ENCODE measurements around the gene SSUH2. TPM values are rescaled to one million over a fixed set of nuclear protein-coding genes. Genes with fewer than 3 reads are reported as not detected.
A peak's percentile ranks its signal among the peaks of the same experiment; 100 is the strongest.

SSUH2 gene
- total and polyA plus RNA-seq, 2 of the 13 experiments (the other 11 are each of a cell fraction or from before 2014, with no cell fraction given), result 38.1 to 136 TPM

GRCh38 chr3:8650583-8651416, 6.2 kb upstream of the SSUH2 start:
- H3K9ac ChIP-seq (ENCODE audit: insufficient read depth, low read depth, low read length), result peak overlapping the region; percentile 77
- DNase-seq (ENCODE audit: low spot score) (peak; percentile 69), ATAC-seq (no peak), FAIRE-seq (no peak)
- ChIA-PET POLR2A (interaction anchor here (0.8 to 3.9 kb wide), 6 partner anchors 7 to 314 kb away, joined by 3 to 20 read pairs (median 4); partner anchors contain the start of gene LMCD1), CTCF (ENCODE audit: low intra/inter-chr PET ratio, low total read pairs) (interaction anchor here (0.8 kb wide), 1 partner anchor 207 kb away, joined by 3 read pairs; no protein-coding TSS in a partner anchor)
- no peaks in the 10 kb centered on the region for H3K9me3 ChIP-seq (ENCODE audit: low read length)
- peak overlapping the region; percentile 56 to 71 (median 58) for H3K4me3 ChIP-seq (replicated peaks in 1 of 3; ENCODE audit: insufficient read depth in 1 of 3, low read depth in 2 of 3, low read length in 3 of 3)
- no peak overlapping the region for H2AFZ ChIP-seq (ENCODE audit: low read length)
- H4K20me1 ChIP-seq (ENCODE audit: insufficient read depth, low read length), result no peaks in the 10 kb centered on the region
- in situ Hi-C loops (cut with HindIII; ENCODE audit: extremely low pct_ligation_motif_present, low pct_unique_long_range_greater_than_20kb), result no loop called here
- intact Hi-C loops (cut with micrococcal nuclease; ENCODE audit: unreplicated experiment), result no loop called here
- 6% methylated on average over 10 of the region's 13 CpGs for WGBS (ENCODE audit: low lambda C conversion rate)
- peak overlapping the region; percentile 83 for H3K27ac ChIP-seq (ENCODE audit: extremely low read length, insufficient read depth, low read length)
- BruUV-seq (replicated peaks), result no TSS peak
- peak overlapping the region; percentile 92 for H3K4me2 ChIP-seq (ENCODE audit: low read depth, low read length)
- peaks cover 3 to 14% of the 10 kb centered on the region in 2 experiments; a peak in 4 of 5 replicates for H3K36me3 ChIP-seq (replicated peaks in 1 of 2; ENCODE audit: control insufficient read depth in 1 of 2, insufficient read depth in 2 of 2, low read length in 2 of 2)
- peaks cover 100% of the 10 kb centered on the region for H3K4me1 ChIP-seq (ENCODE audit: insufficient read depth, low read length)
- H3K27me3 ChIP-seq (ENCODE audit: control insufficient read depth in 1 of 2, insufficient read depth in 2 of 2, low read length in 2 of 2), result no peaks in the 10 kb centered on the region
- H3K79me2 ChIP-seq (ENCODE audit: insufficient read depth, low read length), result peaks cover 53% of the 10 kb centered on the region
- TF ChIP-seq ZNF512 (CRISPR knock-in tag; IDR thresholded peaks at IDR 0.05) (0 out of 2 replicates have a peak, but pooled peaks have one; percentile 40), CREM (IDR thresholded peaks at IDR 0.05) (peak; percentile 43; the same call in 1 of the 2 replicates), CREM (CRISPR knock-in tag; IDR thresholded peaks at IDR 0.05) (no peak), SATB2 (CRISPR knock-in tag; IDR thresholded peaks at IDR 0.05) (no peak), ARHGAP35 (CRISPR knock-in tag; IDR thresholded peaks at IDR 0.05; ENCODE audit: borderline replicate concordance) (no peak), RCOR2 (CRISPR knock-in tag; IDR thresholded peaks at IDR 0.05) (no peak), ZNF607 (CRISPR knock-in tag; IDR thresholded peaks at IDR 0.05; ENCODE audit: borderline replicate concordance) (no peak), ZNF672 (CRISPR knock-in tag; IDR thresholded peaks at IDR 0.05) (no peak), CERS6 (CRISPR knock-in tag; IDR thresholded peaks at IDR 0.05) (no peak), FOXA3 (CRISPR knock-in tag; IDR thresholded peaks at IDR 0.05) (no peak), RBM22 (optimal IDR thresholded peaks at IDR 0.05; ENCODE audit: low read length) (no peak), MED1 (CRISPR knock-in tag; IDR thresholded peaks at IDR 0.05) (peak; percentile 20; the same call in 1 of the 2 replicates), RFX1 (IDR thresholded peaks at IDR 0.05) (no peak), FOXA1 (IDR thresholded peaks at IDR 0.05) (no peak), FOXA1 (CRISPR knock-in tag; IDR thresholded peaks at IDR 0.05) (peak; percentile 36; the same call in 1 of the 2 replicates), ARID4A (CRISPR knock-in tag; IDR thresholded peaks at IDR 0.05; ENCODE audit: borderline replicate concordance) (no peak), SP4 (CRISPR knock-in tag; IDR thresholded peaks at IDR 0.05) (no peak)

Measured in HepG2 (cell line).